AG04449 (cell line): ENCODE results near the gene HADHA.
"Not testable (repeated sequence)": the region's sequence is repeated elsewhere in the genome, so short reads cannot be mapped to it uniquely, and the experiment has no call there.

Experiments used
- CTCF ChIA-PET: fragments of 350-600 bp; formaldehyde crosslinking; extraction: SDS; loops from one replicate; lab custom pipeline; 2021; ENCODE audit warnings: antibody characterized with exemption; lab: Yijun Ruan, JAX
- POLR2A ChIA-PET: fragments of 400-600, 350-600 bp; formaldehyde crosslinking; extraction: SDS; loops from one replicate; lab custom pipeline; 2020; ENCODE audit warnings: antibody characterized with exemption, inconsistent platforms; lab: Yijun Ruan, JAX
- DNase-seq: peaks from one replicate; pipeline ENCODE4 v3.0.0-alpha.2; 2010; ENCODE audit warnings: low read depth, low spot score
- H3K4me3 ChIP-seq: 2 replicates; pipeline ENCODE4 v1.5.1; 2011; ENCODE audit warnings: low read depth, mild to moderate bottlenecking, control low read depth, low read length
- TF ChIP-seq, protein P1 (sequence below): IDR thresholded peaks from one replicate; pipeline ENCODE4 v1.5.1; 2011; ENCODE audit warnings: mild to moderate bottlenecking, moderate library complexity, low read length, control low read depth, inconsistent platforms; ENCODE audit not compliant: insufficient read depth; ENCODE audit errors: missing control alignments

HADHA gene

DNA sequence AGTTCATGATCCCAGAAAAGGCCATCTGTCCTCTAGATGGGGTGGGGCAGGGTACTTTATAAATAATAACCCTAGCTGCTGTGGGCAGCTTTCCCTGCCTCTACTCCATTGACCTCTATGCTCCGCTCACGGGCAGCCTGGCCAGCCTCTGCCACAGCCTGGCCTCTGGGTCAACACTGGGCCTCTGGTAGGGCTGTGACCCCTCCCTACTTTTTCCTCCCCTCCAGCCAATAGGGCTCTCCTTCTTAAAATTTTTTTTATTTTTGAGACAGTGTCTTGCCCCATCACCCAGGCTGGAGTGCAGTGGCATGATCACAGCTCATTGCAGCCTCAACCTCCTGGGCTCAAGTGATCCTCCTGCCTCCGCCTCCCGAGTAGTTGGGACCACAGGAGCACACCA is 75.6 kb downstream of the HADHA start:
- H3K4me3 ChIP-seq, result no peak overlapping the region
- DNase-seq, result no peak
- ChIA-PET POLR2A (no interaction called here), CTCF (interaction anchor here (0.9 to 2.2 kb wide), 3 partner anchors 17 to 24 kb away, joined by 3 to 6 read pairs (median 5); no protein-coding TSS in a partner anchor)
- TF ChIP-seq, protein P1, sequence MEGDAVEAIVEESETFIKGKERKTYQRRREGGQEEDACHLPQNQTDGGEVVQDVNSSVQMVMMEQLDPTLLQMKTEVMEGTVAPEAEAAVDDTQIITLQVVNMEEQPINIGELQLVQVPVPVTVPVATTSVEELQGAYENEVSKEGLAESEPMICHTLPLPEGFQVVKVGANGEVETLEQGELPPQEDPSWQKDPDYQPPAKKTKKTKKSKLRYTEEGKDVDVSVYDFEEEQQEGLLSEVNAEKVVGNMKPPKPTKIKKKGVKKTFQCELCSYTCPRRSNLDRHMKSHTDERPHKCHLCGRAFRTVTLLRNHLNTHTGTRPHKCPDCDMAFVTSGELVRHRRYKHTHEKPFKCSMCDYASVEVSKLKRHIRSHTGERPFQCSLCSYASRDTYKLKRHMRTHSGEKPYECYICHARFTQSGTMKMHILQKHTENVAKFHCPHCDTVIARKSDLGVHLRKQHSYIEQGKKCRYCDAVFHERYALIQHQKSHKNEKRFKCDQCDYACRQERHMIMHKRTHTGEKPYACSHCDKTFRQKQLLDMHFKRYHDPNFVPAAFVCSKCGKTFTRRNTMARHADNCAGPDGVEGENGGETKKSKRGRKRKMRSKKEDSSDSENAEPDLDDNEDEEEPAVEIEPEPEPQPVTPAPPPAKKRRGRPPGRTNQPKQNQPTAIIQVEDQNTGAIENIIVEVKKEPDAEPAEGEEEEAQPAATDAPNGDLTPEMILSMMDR, result no peak

DNA sequence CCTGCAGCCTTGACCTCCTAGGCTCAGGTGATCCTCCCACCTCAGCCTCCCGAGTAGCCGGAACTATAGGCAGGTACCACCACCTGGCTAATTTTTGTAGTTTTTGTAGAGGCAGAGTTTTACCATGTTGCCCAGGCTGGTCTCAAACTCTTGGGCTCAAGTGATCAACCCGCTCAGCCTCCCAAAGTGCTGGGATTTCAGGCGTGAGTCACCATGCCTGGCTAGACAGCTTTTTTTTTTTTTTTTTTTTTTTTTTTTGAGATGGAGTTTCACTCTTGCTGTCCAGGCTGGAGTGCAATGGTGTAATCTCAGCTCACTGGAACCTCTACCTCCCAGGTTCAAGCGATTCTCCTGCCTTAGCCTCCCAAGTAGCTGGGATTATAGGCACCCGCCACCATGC is 77.9 kb downstream of the HADHA start:
- POLR2A ChIA-PET, DNase-seq, H3K4me3 ChIP-seq: not testable (repeated sequence)
- CTCF ChIA-PET, result interaction anchor here (1.4 to 1.7 kb wide), 4 partner anchors 19 to 211 kb away, joined by 3 to 6 read pairs (median 4); no protein-coding TSS in a partner anchor

DNA sequence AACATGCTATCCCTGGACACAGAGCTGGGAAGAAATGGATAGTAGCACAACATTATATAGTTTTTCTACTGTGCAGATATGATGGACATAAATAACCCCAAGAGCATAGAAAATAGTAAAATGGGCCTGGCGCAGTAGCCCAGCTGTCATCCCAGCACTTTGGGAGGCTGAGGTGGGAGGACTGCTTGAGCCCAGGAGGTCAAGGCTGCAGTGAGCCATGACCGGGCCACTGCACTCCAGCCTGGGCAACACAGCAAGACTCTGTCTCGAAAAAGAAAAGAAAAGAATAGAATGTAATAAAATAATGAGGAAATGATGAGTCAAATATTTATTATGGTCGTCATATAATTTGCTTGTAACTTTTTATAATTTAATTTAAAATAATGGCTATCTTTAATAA is 79.0 kb downstream of the HADHA start:
- no peak for DNase-seq
- POLR2A ChIA-PET, result no interaction called here
- TF ChIP-seq, protein P1, result no peak
- H3K4me3 ChIP-seq, result no peak overlapping the region
- CTCF ChIA-PET, result interaction anchor here (1.4 to 1.7 kb wide), 2 partner anchors 20 to 174 kb away, joined by 3 to 5 read pairs; no protein-coding TSS in a partner anchor

DNA sequence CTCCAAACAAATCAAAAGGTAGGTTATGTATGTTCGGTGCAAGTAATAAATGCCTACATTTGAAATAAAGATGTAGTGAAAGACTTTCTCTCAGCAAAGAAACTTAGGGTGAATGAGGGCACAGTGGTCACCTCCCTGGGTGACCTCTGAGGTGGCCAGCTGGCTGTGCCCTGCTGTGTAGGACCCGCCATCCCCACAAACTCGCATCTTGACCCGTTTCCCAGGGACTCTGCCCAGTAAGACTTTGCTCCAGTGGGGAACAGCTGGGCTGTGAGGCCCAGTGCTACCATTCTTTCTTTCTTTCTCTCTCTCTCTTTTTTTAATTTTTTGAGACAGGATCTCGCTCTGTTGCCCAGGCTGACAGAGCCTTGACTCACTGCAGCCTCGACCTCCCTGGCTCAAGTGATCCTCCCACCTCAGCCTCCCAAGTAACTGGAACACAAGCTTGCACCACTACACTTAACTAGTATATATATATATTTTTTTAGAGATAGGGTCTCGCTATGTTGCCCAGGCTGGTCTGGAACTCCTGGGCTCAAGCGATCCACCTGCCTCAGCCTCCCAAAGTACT is 79.7 kb downstream of the HADHA start:
- no peak overlapping the region for H3K4me3 ChIP-seq
- CTCF ChIA-PET, result interaction anchor here (1.4 to 1.7 kb wide), 2 partner anchors 20 to 174 kb away, joined by 3 to 5 read pairs; no protein-coding TSS in a partner anchor
- TF ChIP-seq, protein P1, result no peak
- POLR2A ChIA-PET, result no interaction called here
- no peak for DNase-seq

DNA sequence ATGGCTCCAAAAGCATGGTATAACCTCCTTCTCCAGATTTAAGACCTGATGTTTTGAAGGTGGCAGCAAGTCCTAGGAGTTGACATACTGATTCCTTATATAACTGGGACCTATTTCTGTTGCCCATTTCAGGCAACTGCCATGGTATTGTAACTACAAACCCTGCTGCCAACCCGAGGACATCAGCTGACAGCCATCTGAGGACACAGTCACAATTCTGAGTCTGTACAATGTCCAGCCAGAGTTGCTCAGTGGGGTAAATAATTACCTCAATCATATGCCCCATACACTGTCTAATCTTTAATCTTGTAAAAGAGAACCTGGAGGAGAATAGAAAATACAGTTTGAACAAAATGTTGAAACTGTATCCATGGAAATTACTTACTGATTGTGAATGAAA is 80.2 kb downstream of the HADHA start:
- H3K4me3 ChIP-seq, result no peak overlapping the region
- TF ChIP-seq, protein P1, result no peak
- POLR2A ChIA-PET, result no interaction called here
- DNase-seq, result no peak
- CTCF ChIA-PET, result no interaction called here

DNA sequence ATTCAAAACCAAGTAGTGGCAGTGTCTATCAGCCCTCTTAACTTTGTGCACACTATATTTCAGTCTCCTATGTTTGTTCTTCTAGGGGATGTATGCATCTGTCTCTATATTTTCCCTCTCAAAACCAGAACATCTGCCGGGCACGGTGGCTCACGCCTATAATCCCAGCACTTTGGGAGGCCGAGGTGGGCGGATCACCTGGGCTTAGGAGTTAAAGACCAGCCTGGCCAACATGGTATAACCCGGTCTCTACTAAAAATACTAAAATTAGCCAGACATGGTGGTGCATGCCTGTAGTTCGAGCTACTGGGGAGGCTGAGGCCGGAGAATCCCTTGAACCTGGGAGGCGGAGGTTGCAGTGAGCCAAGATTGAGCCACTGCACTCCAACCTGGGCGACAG is 81.5 kb downstream of the HADHA start:
- no peak for DNase-seq
- TF ChIP-seq, protein P1, result no peak
- ChIA-PET CTCF (interaction anchor here (1.0 kb wide), 1 partner anchor 18 kb away, joined by 3 read pairs; no protein-coding TSS in a partner anchor), POLR2A (no interaction called here)
- H3K4me3 ChIP-seq, result no peak overlapping the region
